HG02610 (cell line): Measurements from ENCODE around the gene TAOK1.

Experiments used
- ATAC-seq: cut with Tn5 transposase; IDR thresholded peaks from one replicate; pipeline ENCODE4 v1.9.1; 2021; ENCODE audit warnings: mild to moderate bottlenecking, moderate library complexity; ENCODE audit not compliant: unreplicated experiment

The TAOK1 gene

DNA sequence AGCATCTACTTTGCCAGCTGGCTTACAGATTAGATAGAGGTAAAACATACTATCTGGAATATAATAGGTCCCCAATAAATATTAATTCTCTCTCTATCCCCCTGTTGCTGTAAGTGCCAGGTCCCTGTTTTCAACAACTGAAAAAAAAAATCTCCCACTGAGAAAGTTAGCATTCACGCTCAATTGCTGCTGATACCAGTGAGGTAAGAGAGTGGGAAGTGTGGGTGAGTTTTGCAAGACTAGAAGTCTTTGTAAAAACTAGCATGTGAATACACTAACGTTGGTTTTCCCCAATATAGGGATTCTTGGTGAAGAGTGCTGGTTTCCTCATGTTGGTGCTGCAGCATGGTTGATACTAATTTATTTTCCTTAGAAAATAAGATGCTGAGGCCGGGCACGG lies 11.7 kb upstream of the TAOK1 start:
- no peak for ATAC-seq

DNA sequence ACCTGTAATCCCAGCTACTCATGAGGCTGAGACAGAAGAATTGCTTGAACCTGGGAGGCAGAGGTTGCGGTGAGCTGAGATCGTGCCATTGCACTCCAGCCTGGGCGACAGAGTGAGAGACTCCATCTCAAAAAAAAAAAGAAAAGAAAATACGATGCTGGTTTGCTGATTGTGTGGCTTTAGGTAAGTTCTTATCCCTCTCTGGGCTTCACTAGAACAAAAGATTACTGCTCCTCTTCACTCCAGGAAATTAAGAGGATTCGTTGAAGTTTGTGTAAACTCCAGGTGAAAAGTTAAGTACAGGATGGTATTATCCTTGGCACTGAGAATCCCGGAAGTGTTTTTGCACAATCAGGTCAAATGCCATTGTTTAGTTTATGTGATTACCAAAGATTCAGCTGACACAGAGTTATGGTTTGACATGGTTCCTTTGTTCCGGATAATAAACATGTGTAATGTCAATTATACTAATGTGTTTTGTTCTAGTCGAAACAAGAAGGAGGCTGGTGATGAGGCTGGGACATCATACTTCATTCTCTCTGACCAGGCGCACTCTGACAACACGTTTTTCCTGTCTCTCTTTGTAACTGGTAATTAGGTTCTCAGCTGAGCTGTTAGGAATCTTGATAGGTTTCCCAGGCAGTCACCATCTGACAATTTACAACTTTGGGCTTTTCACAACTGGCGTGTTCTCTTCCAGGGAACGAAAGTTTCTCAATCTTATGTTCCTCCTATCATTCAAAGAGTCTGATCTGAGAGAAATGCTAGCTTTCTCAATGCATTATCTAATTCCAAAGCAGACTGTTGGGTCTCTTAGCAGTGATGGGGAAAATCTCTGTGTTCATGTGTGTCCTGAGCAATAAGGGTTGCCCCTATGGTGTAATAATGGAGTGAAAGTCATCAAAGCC lies 10.8 kb upstream of the TAOK1 start:
- ATAC-seq: no peak

- no peak for ATAC-seq
These were observed 6.5 kb upstream of the TAOK1 start for GRCh38 chr17:29383686-29384085.

GRCh38 chr17:29384901-29385300 lies 5.3 kb upstream of the TAOK1 start:
- no peak for ATAC-seq

- no peak for ATAC-seq
These were observed 3.4 kb upstream of the TAOK1 start for GRCh38 chr17:29386760-29387159.

GRCh38 chr17:29388937-29389336 lies 1.2 kb upstream of the TAOK1 start:
- ATAC-seq: no peak

DNA sequence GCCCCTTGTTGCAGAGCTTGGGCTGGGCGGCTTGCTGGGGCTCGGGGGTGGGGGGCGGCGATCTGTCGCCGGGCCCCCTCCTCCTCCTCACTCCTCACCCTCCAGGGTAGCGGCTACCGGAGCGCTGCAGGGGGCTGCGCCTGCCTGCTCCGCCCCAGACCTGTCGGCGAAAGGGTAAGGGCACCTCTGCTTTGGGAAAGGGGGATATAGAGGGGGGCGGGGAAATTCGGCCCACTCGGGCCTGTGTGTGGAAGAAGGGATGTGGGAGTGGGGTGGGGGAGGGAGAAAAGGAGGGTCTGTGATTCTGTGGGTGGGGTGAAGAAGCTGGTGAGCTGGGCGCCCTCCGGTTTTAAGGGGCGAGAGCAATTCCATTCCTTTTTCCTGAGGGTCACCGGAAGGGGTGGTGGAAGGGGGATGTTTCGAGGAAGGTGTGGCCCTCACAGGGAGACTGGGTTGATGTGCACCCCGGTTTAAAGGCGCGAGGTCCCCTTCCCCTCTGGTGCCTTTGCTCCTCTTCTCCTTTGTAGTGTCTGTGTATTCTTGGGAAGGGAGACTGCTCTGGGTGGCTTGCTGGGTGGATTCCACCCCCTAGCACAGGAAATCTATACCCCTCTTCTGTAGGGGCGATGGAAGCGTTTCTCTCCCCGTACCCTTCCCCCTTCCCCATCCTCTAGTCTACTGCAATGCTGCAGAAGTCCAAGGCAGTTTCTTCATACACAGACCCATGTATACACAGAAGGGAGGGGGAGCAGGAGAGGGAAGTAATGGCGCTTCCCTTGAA lies 878 bp downstream of the TAOK1 start:
- ATAC-seq: peak; percentile 23

GRCh38 chr17:29393436-29393835 lies 3.3 kb downstream of the TAOK1 start:
- no peak for ATAC-seq

DNA sequence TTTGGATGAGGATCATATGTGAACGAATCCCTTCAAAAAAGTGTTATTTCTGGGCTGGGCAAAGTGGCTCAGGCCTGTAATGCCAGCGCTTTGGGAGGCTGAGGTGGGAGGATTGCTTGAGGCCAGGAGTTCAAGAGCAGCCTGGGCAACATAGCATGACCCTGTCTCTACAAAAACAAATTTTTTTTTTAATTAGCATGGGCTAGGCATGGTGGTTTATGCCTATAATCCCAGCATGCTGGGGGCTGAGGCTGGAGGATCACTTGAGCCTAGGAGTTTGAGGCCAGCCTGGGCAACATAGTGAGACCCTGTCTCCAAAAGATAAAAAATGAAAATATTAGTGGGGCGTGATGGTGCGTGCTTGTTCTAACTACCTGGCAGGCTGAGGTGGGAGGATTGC lies 4.6 kb downstream of the TAOK1 start:
- no peak for ATAC-seq

GRCh38 chr17:29396066-29396465 lies 5.9 kb downstream of the TAOK1 start:
- ATAC-seq: no peak

- no peak for ATAC-seq
These were observed 9.5 kb downstream of the TAOK1 start for GRCh38 chr17:29399634-29400033.

DNA sequence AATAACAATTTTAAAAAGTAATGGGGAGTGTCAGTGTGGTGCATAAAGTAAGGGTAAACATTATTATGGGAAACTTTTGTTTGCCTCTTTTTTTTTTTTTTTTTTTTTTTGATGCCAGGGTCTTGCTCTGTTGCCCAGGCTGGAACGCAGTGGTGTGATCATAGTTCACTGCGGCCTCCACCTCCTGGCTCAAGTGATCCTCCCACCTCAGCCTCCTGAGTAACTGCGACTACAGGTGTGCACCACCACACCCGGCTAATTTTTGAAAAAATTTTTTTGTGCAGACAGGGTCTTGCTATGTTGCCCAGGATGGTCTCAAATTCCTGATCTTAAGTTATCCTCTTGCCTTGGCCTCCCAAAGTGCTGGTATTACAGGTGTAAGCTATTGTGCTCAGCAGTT lies 10.7 kb downstream of the TAOK1 start:
- no peak for ATAC-seq

- ATAC-seq: no peak
These were observed 11.1 kb downstream of the TAOK1 start for GRCh38 chr17:29401258-29401657.

DNA sequence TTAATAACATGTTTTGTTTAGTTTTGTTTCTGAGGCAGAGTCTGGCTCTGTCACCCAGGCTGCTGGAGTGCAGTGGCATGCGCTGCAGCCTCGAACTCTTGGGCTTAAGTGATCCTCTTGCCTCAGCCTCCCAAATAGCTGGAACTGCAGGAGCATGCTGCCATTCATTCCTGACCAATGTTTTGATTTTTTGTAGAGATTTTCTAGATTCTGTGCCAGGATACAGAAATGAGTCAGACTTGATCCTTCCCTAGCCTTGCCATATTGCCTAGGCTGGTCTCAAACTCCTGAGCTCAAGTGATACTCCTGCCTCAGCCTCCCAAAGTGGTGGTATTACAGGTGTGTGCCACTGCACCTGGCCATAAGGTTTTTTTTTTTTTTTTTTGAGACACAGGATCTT lies 17.7 kb downstream of the TAOK1 start:
- ATAC-seq: no peak

- ATAC-seq: no peak
These were observed 19.8 kb downstream of the TAOK1 start for GRCh38 chr17:29409963-29410362.

DNA sequence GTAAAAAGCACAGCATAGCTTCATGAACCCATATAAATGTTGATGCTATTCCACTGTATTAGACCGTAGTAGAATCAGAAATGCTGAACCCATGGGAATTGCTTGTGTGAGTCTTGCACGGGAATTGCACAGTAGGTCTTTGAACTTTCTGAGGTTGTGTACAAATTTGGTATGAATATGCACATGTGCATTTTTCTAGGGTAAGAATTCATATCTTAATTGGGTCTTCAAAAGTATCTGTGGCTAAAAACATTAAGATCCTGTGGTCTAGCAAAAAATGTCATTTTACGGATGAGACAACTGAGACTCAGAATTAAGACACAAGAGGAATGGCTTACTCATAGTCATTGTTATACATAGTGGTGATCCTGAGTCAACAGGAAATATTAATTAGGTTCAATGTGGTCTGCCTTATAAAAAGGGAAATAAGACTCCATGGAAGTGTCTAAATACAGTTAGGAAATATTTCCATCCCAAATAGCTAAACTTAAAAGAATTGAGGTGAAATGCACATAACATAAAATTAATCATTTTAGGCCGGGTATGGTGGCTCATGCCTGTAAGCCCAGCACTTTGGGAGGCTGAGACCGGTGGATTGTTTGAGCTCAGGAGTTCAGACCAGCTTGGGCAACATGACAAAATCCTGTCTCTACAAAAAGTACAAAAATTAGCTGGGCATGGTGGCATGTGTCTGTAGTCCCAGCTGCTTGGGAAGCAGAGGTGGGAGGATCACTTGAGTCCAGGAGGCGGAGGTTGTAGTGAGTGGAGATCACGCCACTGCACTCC lies 22.8 kb downstream of the TAOK1 start:
- no peak for ATAC-seq

DNA sequence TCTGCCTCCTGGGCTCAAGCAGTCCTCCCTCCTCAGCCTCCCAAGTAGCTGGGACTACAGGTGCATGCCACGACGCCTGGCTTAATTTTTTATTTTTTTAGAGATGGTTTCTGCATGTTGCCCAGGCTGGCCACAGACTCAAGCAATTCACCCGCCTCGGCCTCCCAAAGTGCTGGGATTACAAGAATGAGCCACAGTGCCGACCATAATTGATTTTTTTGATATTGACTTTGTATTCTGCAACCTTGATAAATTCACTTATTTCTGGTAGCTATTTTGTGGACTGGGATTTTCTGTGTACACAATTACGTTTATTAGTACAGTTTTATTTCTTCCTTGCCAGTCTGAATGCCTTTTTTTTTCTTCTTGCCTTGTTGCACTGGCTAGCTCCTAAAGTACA lies 30.0 kb downstream of the TAOK1 start:
- no peak for ATAC-seq

DNA sequence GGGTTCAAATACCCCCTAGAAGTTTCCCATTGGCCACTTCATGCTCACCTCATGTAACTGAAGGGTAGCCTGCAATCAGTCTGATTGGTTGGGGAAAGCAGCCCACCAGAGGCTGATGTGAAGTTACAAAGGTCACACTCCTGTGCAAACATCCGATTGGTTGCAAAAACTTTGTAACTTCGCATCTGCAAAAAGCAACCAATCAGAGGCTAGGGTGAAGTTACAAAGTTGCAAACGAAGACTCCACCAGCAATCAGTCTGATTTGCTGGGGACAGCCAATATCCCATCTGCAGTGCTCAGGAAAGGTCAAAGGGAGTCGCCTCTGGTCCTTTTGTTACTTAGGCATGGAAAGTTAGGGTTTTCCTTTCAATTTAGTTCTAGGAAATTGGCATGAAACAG lies 40.1 kb downstream of the TAOK1 start:
- no peak for ATAC-seq

DNA sequence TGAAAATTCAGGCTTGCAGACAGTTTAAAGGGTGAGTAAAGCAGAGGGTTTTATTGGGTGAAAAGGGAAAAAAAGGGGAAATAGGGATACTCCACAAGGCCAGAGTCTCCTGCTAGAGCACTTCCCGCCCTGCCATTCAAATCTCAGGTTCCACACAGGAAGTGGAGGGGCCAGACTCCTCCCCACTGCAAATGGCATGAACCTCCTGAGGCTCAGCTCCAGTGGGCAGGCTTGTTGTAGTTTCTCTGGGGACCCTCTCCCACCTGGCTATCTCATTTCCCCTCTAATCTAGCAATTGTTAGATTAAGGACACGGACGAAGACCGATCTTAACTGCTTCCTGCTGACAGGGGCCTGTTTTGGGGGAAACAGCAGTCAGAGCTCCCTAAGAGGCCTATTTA lies 43.4 kb downstream of the TAOK1 start:
- no peak for ATAC-seq

DNA sequence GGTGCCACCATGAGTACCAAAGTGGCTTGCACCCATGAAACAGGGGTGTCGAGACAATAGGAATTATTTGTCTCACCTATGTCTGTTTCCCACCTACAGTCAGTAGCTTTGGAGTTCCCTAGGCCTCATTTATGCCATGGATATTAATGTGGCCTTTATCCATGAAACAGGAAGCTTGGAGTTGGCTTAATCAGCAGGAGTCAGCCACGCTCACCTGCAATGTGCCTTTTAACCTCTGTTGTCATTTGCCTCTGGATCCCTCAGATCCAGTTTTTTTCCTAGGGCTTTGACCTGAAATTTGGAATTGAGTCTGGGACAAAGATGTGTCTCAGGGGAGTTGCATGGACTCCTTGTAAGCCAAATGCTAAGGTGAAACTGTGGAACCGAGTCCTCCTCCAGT lies 44.4 kb downstream of the TAOK1 start:
- no peak for ATAC-seq

DNA sequence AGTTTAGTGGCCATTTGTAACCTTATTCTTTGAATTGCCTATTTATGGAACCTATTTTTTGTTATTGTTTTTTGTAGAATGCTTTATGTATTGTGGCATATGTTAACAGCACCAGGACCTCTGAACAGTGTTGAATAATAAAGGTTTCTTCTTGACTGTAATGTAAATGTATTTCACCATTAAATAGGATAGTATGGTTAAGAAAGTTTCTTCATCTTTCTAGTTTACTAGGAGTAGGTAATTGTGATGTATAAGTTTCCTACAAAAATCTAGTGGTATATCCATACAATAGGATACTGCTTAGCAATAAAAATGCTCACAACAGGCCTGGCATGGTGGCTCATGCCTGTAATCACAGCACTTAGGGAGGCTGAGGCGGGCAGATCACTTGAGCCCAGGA lies 52.3 kb downstream of the TAOK1 start:
- ATAC-seq: no peak
